ENCODE measurements around the gene GAMT. TPM values are rescaled to one million over a fixed set of nuclear protein-coding genes. Genes with fewer than 3 reads are reported as not detected.

GAMT gene
- total and polyA plus RNA-seq, 2 donors (not counting 3 experiments of a cell fraction or from before 2014, with no cell fraction given), result 22.1 to 36.9 TPM

- no peaks in the 10 kb centered on the region for H3K9me1 ChIP-seq (replicated peaks; ENCODE audit: control insufficient read depth, extremely low read depth, insufficient read depth, low read length)
- BruUV-seq (replicated peaks), result no TSS peak
- H3K27me3 ChIP-seq (ENCODE audit: control insufficient read depth in 2 of 2, insufficient read depth in 2 of 2, low read length in 2 of 2), result no peaks in the 10 kb centered on the region
- H4K20me1 ChIP-seq (replicated peaks; ENCODE audit: control insufficient read depth, extremely low read depth, insufficient read depth, low read length), result peaks cover 2% of the 10 kb centered on the region
- dilution Hi-C loops (cut with MboI; ENCODE audit: extremely low pct_ligation_motif_present, low sequenced_read_pairs) (no loop called here), intact Hi-C loops (cut with micrococcal nuclease) (no loop called here)
- ChIA-PET CTCF (no interaction called here), POLR2A (no interaction called here)
- H3K4me1 ChIP-seq (ENCODE audit: control insufficient read depth, extremely low read depth, insufficient read depth, low read length), result no peaks in the 10 kb centered on the region
- no peak overlapping the region for H3K27ac ChIP-seq (ENCODE audit: insufficient read depth, low read depth, low read length)
- H3K4me3 ChIP-seq (replicated peaks in 1 of 3; ENCODE audit: insufficient read depth in 1 of 3, low read depth in 1 of 3, low read length in 3 of 3), result no peak overlapping the region
- H3K79me2 ChIP-seq (ENCODE audit: control insufficient read depth, insufficient read depth, low read length), result peaks cover 61% of the 10 kb centered on the region
- no peak overlapping the region for H2AFZ ChIP-seq (ENCODE audit: low read depth, low read length)
- TF ChIP-seq POLR2AphosphoS5 (IDR thresholded peaks at IDR 0.05; ENCODE audit: insufficient read depth, low read depth, low read length) (no peak), POLR2A (IDR thresholded peaks at IDR 0.05; ENCODE audit: low read depth, low read length) (no peak), EZH2 (IDR thresholded peaks at IDR 0.05; ENCODE audit: borderline replicate concordance, low read depth, low read length, severe bottlenecking) (no peak), MYC (IDR thresholded peaks at IDR 0.05; ENCODE audit: low read depth, low read length) (no peak), GATA2 (IDR thresholded peaks at IDR 0.05; ENCODE audit: insufficient read depth, insufficient read length, low read depth, low read length) (no peak), FOS (IDR thresholded peaks at IDR 0.05; ENCODE audit: borderline replicate concordance, insufficient read depth, low read length) (no peak), JUN (IDR thresholded peaks at IDR 0.05; ENCODE audit: borderline replicate concordance, insufficient read depth, insufficient read length, low read depth) (no peak)
- TF ChIP-seq, protein P1, sequence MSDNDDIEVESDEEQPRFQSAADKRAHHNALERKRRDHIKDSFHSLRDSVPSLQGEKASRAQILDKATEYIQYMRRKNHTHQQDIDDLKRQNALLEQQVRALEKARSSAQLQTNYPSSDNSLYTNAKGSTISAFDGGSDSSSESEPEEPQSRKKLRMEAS (IDR thresholded peaks at IDR 0.05; ENCODE audit: insufficient read depth, insufficient read length), result no peak
- TF ChIP-seq, protein P2, sequence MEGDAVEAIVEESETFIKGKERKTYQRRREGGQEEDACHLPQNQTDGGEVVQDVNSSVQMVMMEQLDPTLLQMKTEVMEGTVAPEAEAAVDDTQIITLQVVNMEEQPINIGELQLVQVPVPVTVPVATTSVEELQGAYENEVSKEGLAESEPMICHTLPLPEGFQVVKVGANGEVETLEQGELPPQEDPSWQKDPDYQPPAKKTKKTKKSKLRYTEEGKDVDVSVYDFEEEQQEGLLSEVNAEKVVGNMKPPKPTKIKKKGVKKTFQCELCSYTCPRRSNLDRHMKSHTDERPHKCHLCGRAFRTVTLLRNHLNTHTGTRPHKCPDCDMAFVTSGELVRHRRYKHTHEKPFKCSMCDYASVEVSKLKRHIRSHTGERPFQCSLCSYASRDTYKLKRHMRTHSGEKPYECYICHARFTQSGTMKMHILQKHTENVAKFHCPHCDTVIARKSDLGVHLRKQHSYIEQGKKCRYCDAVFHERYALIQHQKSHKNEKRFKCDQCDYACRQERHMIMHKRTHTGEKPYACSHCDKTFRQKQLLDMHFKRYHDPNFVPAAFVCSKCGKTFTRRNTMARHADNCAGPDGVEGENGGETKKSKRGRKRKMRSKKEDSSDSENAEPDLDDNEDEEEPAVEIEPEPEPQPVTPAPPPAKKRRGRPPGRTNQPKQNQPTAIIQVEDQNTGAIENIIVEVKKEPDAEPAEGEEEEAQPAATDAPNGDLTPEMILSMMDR (IDR thresholded peaks at IDR 0.05; ENCODE audit: extremely low read depth in 1 of 2, insufficient read depth in 1 of 2, low read depth in 1 of 2, low read length in 2 of 2), result no peak
- DNase-seq (ENCODE audit: low read depth, low spot score), result no peak
- H3K36me3 ChIP-seq (ENCODE audit: control insufficient read depth in 2 of 2, extremely low read depth in 1 of 2, insufficient read depth in 2 of 2, low read length in 2 of 2), result peaks cover 26 to 71% of the 10 kb centered on the region in 2 experiments
- H3K9ac ChIP-seq (replicated peaks; ENCODE audit: extremely low read depth, insufficient read depth, low read length), result no peak overlapping the region
- no peaks in the 10 kb centered on the region for H3K9me3 ChIP-seq (replicated peaks; ENCODE audit: control insufficient read depth, insufficient read depth, low read length)
- no peak for FAIRE-seq
- H3K4me2 ChIP-seq (ENCODE audit: insufficient read depth, low read length), result no peak overlapping the region
Measured at GRCh38 chr19:1422360-1422759, 21.0 kb upstream of the GAMT start.
